Measurements from ENCODE around the gene SEPTIN12.

GRCh38 chr16:4747906-4748681 is 40.1 kb downstream of the SEPTIN12 start:
- TF ChIP-seq POLR2A (IDR thresholded peaks at IDR 0.05; ENCODE audit: low read depth, low read length) (no peak), CHD2 (IDR thresholded peaks at IDR 0.05; ENCODE audit: borderline replicate concordance, low read depth, low read length) (no peak), NR2C2 (IDR thresholded peaks at IDR 0.05; ENCODE audit: borderline replicate concordance, control insufficient read depth, insufficient read length, low read depth) (no peak), TCF7 (IDR thresholded peaks at IDR 0.05; ENCODE audit: borderline replicate concordance) (no peak), HDGF (IDR thresholded peaks at IDR 0.05) (no peak), GABPA (IDR thresholded peaks at IDR 0.05; ENCODE audit: low read depth) (no peak), POLR2AphosphoS5 (IDR thresholded peaks at IDR 0.05; ENCODE audit: low read length) (no peak)
- TF ChIP-seq, protein P1, sequence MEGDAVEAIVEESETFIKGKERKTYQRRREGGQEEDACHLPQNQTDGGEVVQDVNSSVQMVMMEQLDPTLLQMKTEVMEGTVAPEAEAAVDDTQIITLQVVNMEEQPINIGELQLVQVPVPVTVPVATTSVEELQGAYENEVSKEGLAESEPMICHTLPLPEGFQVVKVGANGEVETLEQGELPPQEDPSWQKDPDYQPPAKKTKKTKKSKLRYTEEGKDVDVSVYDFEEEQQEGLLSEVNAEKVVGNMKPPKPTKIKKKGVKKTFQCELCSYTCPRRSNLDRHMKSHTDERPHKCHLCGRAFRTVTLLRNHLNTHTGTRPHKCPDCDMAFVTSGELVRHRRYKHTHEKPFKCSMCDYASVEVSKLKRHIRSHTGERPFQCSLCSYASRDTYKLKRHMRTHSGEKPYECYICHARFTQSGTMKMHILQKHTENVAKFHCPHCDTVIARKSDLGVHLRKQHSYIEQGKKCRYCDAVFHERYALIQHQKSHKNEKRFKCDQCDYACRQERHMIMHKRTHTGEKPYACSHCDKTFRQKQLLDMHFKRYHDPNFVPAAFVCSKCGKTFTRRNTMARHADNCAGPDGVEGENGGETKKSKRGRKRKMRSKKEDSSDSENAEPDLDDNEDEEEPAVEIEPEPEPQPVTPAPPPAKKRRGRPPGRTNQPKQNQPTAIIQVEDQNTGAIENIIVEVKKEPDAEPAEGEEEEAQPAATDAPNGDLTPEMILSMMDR (IDR thresholded peaks at IDR 0.05 in 2 of 3, conservative IDR thresholded peaks at IDR 0.05 in 1 of 3; ENCODE audit: control insufficient read depth in 2 of 3, extremely low read depth in 1 of 3, insufficient read depth in 1 of 3, low read depth in 3 of 3, low read length in 3 of 3): no peak
- TF ChIP-seq, protein P2, sequence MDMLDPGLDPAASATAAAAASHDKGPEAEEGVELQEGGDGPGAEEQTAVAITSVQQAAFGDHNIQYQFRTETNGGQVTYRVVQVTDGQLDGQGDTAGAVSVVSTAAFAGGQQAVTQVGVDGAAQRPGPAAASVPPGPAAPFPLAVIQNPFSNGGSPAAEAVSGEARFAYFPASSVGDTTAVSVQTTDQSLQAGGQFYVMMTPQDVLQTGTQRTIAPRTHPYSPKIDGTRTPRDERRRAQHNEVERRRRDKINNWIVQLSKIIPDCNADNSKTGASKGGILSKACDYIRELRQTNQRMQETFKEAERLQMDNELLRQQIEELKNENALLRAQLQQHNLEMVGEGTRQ (IDR thresholded peaks at IDR 0.05; ENCODE audit: borderline replicate concordance, low read depth, low read length): no peak
